Chondrocyte (in vitro differentiated cells): ENCODE measurements around the gene AHDC1. TPM values are rescaled to one million over a fixed set of nuclear protein-coding genes. Genes with fewer than 3 reads are reported as not detected.
A peak's percentile ranks its signal among the peaks of the same experiment; 100 is the strongest.

Source experiments
- DNase-seq: peaks from one replicate; pipeline ENCODE4 v3.0.0; 2021; ENCODE audit warnings: mixed read lengths, low spot score
- H3K27ac Mint-ChIP-seq: one replicate; pipeline ENCODE4 v1.8.0; 2021; ENCODE audit warnings: mild to moderate bottlenecking, moderate library complexity, mixed read lengths; ENCODE audit not compliant: unreplicated experiment
- H3K27me3 Mint-ChIP-seq: 2 replicates; pipeline ENCODE4 v1.8.0; 2021; ENCODE audit warnings: low read depth, mixed read lengths
- H3K36me3 Mint-ChIP-seq: 2 replicates; pipeline ENCODE4 v1.8.0; 2021; ENCODE audit warnings: low read depth, mixed read lengths
- H3K4me1 Mint-ChIP-seq: 2 replicates; pipeline ENCODE4 v1.8.0; 2021; ENCODE audit warnings: low read depth, mild to moderate bottlenecking, mixed read lengths
- H3K4me3 Mint-ChIP-seq: one replicate; pipeline ENCODE4 v1.8.0; 2021; ENCODE audit warnings: mild to moderate bottlenecking, moderate library complexity, mixed read lengths; ENCODE audit not compliant: unreplicated experiment
- H3K9me3 Mint-ChIP-seq: 2 replicates; pipeline ENCODE4 v1.8.0; 2021; ENCODE audit warnings: low read depth, mixed read lengths
- total RNA-seq: library from RNA; stranded (reverse); gene quantifications from 3 replicates; pipeline ENCODE4 v1.2.1, GENCODE V29; 2021
- TF ChIP-seq, protein P1 (sequence below): fragments of 200-600 bp; sonication (generic); IDR thresholded peaks from 2 replicates; pipeline ENCODE4 v1.5.0; 2021; ENCODE audit warnings: antibody characterized with exemption, mild to moderate bottlenecking, moderate library complexity

AHDC1 gene
- total RNA-seq, 1 donor from 2014 or later, result 61.8 TPM

DNA sequence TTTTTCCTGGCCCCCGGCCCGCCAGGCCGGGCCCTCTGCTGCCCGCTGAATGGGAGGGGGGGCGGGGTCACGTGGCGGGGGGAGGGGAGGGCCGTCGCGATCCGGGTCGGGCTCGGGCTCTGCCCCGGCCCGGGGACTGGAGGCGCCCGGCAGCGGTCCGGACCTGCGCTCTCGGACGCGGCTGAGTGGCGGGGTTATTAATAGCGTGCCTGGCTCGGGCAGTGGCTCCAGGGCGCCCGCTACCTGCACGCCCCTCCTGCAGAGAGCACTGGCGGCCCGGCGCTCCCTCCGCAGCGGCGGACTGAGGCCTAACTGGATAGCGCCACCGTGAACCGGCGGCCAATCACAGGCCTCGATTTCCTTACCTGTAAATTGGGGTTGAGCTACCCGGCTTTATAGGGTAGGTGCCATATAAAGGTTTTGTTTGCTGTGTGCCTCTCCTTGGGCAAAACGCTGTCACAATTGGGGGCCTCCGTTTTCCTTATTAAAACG lies 28.1 kb downstream of the AHDC1 start:
- H3K36me3 Mint-ChIP-seq, result no peaks in the 10 kb centered on the region
- H3K9me3 Mint-ChIP-seq, result no peaks in the 10 kb centered on the region
- peak overlapping the region; percentile 33 for H3K4me3 Mint-ChIP-seq
- peaks cover 75% of the 10 kb centered on the region for H3K4me1 Mint-ChIP-seq
- DNase-seq, result no peak
- TF ChIP-seq, protein P1, sequence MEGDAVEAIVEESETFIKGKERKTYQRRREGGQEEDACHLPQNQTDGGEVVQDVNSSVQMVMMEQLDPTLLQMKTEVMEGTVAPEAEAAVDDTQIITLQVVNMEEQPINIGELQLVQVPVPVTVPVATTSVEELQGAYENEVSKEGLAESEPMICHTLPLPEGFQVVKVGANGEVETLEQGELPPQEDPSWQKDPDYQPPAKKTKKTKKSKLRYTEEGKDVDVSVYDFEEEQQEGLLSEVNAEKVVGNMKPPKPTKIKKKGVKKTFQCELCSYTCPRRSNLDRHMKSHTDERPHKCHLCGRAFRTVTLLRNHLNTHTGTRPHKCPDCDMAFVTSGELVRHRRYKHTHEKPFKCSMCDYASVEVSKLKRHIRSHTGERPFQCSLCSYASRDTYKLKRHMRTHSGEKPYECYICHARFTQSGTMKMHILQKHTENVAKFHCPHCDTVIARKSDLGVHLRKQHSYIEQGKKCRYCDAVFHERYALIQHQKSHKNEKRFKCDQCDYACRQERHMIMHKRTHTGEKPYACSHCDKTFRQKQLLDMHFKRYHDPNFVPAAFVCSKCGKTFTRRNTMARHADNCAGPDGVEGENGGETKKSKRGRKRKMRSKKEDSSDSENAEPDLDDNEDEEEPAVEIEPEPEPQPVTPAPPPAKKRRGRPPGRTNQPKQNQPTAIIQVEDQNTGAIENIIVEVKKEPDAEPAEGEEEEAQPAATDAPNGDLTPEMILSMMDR, result peak; percentile 14
- H3K27me3 Mint-ChIP-seq, result no peaks in the 10 kb centered on the region
- H3K27ac Mint-ChIP-seq, result peak overlapping the region; percentile 73

DNA sequence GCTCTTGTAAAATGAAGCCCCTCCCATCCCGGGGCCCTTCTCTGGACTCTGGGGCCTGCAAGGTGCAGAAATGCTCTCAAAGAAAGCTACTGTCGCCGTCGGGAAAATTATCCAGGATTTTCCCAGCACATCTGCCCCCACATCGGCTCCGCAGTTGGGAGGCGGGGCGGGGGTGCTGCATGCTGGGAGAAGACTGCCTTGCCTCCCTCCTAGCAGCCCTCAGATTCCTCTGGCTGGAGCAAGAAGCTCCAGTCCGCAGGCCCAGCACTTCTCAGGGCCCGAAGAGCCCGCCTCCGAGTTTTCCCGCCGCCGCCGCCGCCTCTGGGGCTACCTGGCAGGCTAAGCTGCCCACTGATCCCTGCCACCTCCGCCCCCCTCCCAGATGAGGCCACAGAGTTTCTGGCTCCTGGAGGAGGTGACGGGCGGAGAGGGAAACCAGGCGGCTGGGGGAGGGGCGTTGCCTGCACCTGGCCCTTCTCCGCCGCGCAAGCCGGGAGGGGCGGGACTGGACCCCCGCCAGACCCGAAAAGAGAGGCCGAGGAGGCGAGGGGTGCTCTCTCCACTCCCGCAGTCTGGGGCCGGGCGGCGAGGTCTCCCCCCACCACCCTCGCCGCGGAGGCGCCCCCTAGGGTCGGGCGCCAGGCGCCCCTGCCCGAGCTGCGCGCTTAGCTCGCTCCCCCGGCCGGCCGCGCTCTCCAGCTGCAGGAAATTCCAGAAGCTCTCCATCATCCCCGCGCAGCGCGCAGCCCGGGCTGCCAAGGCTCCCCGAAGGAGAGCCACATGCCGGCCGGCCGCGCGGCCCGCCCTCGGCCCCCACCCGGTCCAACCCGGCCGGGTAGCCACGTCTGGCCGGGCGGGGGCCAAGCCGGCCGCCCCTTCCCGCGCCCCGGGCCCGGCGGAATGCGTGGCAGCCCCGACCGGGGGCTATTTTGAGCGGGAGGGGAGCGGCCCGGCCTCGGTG lies 28.8 kb downstream of the AHDC1 start:
- no peak overlapping the region for H3K4me3 Mint-ChIP-seq
- H3K36me3 Mint-ChIP-seq, result no peaks in the 10 kb centered on the region
- H3K9me3 Mint-ChIP-seq, result no peaks in the 10 kb centered on the region
- H3K4me1 Mint-ChIP-seq, result peaks cover 79% of the 10 kb centered on the region
- DNase-seq, result no peak
- H3K27me3 Mint-ChIP-seq, result no peaks in the 10 kb centered on the region
- TF ChIP-seq, protein P1, result peak; percentile 75
- peak overlapping the region; percentile 94 for H3K27ac Mint-ChIP-seq

DNA sequence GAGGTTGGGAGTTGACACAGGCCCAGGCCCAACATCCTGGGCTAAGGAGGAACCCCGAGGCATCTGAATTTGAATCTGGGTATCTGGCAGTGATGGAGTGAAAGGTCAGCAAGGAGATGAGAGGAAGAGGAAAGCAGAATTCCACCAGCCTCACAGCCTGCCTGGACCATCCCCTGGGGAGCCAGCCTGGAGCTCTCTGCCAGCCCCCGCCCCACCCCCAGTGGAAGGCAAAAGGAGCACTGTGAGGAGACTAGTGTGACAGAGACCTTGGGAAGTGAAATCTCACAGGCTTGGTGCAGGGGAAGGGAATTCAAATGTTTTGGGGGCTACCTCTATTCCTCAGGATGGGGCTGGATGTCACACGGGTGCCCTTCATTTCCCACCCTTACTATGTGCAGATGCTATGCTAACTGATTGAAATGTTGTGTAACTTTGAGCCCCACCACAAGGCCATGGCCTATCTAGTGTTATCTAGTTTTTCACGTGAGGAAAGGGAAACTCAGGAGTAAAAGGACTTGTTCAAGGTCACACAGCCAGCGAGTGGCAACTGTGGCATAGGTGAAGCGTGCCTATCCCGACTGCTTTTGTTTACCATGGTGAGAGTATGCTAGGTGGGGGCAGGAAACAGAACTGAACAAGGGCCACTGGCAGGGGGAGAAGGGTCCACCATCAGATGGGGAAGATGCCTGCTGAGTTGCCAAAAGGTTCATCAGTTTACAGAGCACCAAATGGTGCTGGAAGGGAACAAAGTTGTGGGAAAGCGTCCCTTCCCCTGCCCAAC lies 29.8 kb downstream of the AHDC1 start:
- no peaks in the 10 kb centered on the region for H3K36me3 Mint-ChIP-seq
- H3K9me3 Mint-ChIP-seq, result no peaks in the 10 kb centered on the region
- H3K4me1 Mint-ChIP-seq, result peaks cover 80% of the 10 kb centered on the region
- TF ChIP-seq, protein P1, result no peak
- peak overlapping the region; percentile 94 for H3K27ac Mint-ChIP-seq
- no peak for DNase-seq
- no peaks in the 10 kb centered on the region for H3K27me3 Mint-ChIP-seq
- H3K4me3 Mint-ChIP-seq, result peak overlapping the region; percentile 39

DNA sequence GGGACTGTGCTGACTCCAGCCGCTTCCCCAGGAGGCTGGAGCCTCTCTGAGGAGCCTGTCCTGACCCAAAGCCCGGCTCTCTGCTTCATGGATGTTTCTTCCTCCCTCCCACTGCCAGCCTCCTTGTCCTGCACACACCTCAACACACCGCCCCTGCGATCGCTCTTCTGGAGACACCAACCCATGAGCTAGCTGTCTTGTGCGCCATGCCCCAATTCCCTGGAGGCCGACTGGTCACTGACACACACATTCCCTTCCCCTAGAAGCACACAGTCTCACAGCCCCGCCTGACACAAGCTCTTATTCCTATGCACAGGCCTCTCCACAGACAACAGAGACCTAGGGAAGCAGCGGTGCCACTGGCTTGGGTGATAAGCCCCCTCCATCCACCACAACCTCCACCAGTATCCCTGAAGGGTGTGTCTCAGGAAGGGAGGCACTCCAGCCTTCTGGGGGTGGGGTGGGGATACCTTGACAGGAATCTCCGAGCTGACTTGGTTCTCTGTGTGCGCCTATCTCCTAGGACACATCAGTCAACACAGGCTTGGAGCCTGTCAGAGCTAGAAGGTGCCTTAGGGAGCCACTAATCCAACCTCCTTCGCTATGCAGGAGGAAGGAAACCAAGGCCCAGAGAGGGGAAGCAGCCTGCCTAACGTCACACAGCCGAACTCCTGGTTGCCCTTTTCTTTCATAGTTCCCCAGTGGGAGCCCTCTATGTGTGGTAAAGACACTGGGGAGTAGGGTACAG lies 31.1 kb downstream of the AHDC1 start:
- H3K4me3 Mint-ChIP-seq, result peak overlapping the region; percentile 51

More for the DNA sequence above, 31.1 kb downstream of the AHDC1 start:
- Mint-ChIP-seq H3K27ac (peak overlapping the region; percentile 94), H3K4me1 (peaks cover 87% of the 10 kb centered on the region), H3K9me3 (no peaks in the 10 kb centered on the region), H3K27me3 (no peaks in the 10 kb centered on the region), H3K36me3 (no peaks in the 10 kb centered on the region)
- TF ChIP-seq, protein P1, result no peak
- no peak for DNase-seq
